ENCODE data around the gene TK1.

The TK1 gene

DNA sequence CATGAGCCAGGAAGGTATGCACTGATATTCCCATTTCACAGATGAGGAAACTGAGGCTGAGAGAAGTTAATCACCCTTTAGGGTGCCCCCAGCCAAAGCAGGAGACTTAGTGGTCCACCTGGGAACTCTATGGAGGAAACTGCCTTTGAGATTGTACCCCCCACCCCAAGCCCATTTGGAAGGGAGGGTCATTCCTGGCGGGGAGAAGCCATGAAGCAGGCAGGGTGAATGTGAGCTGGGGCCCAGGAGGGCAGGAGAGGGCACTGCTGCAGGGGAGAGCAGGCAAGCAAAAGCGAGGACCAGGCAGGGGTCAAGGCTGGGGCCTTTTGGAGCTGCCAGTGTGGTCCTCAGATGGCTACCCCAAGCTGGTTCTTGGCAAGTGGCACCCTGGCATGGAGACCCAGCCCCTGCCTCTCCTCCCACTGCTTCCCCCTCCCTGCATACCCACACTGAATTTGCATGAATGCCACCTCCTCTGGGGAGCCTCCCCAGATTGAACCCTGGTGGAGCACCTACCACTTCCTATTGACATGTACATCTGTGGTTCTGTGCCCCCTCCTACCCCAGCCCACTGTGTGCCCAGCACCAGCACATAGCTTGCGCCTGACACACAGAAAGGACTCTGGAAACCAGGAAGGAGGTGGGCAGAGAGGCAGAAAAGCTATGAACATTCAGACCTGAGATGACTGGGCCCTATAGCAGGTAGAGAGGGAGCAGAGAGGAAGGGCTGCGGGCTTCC is 57.3 kb downstream of the TK1 start:
- POLR2A ChIA-PET: interaction anchor here (1.4 to 1.7 kb wide), 2 partner anchors 11 to 13 kb away, joined by 4 to 5 read pairs; no protein-coding TSS in a partner anchor
- CTCF ChIA-PET: interaction anchor here (1.0 to 1.9 kb wide), 2 partner anchors 44 kb away, joined by 3 to 6 read pairs; no protein-coding TSS in a partner anchor
- no peak for DNase-seq (ENCODE audit: extremely low spot score)
- no peak for TF ChIP-seq NFRKB (IDR thresholded peaks at IDR 0.05)
- TF ChIP-seq TARDBP (IDR thresholded peaks at IDR 0.05): no peak

- CTCF ChIA-PET: interaction anchor here (0.7 to 1.9 kb wide), 5 partner anchors 8 to 77 kb away, joined by 3 to 6 read pairs (median 4); partner anchors contain the start of genes AFMID and TK1
- POLR2A ChIA-PET: interaction anchor here (0.6 to 3.3 kb wide), 4 partner anchors 10 to 58 kb away, joined by 3 to 18 read pairs (median 4); partner anchors contain the start of genes AFMID and TK1
- DNase-seq (ENCODE audit: extremely low spot score): peak; percentile 85
- TF ChIP-seq BHLHE40 (IDR thresholded peaks at IDR 0.05; ENCODE audit: borderline replicate concordance) (no peak), TARDBP (IDR thresholded peaks at IDR 0.05) (no peak), ZNF384 (IDR thresholded peaks at IDR 0.05) (no peak), FOXK2 (IDR thresholded peaks at IDR 0.05) (no peak), NFRKB (IDR thresholded peaks at IDR 0.05) (no peak), HDGF (IDR thresholded peaks at IDR 0.05; ENCODE audit: borderline replicate concordance) (no peak), FOXA1 (IDR thresholded peaks at IDR 0.05) (no peak), SUZ12 (IDR thresholded peaks at IDR 0.05) (no peak), ELF4 (IDR thresholded peaks at IDR 0.05) (no peak), SP1 (IDR thresholded peaks at IDR 0.05) (no peak), LEF1 (IDR thresholded peaks at IDR 0.05; ENCODE audit: borderline replicate concordance) (no peak), CTBP1 (IDR thresholded peaks at IDR 0.05; ENCODE audit: borderline replicate concordance) (no peak), FOXM1 (IDR thresholded peaks at IDR 0.05; ENCODE audit: borderline replicate concordance) (no peak)
- TF ChIP-seq, protein P1, sequence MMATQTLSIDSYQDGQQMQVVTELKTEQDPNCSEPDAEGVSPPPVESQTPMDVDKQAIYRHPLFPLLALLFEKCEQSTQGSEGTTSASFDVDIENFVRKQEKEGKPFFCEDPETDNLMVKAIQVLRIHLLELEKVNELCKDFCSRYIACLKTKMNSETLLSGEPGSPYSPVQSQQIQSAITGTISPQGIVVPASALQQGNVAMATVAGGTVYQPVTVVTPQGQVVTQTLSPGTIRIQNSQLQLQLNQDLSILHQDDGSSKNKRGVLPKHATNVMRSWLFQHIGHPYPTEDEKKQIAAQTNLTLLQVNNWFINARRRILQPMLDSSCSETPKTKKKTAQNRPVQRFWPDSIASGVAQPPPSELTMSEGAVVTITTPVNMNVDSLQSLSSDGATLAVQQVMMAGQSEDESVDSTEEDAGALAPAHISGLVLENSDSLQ (IDR thresholded peaks at IDR 0.05): no peak
Measured at GRCh38 chr17:78128551-78129350, 58.1 kb downstream of the TK1 start, which contains the start of gene TMC6. Gene TMC6 (minus strand): TSS chr17:78128755. CDS start chr17:78126832, 1,923 bp downstream.

- CTCF ChIA-PET: interaction anchor here (0.6 to 1.9 kb wide), 6 partner anchors 9 to 123 kb away, joined by 3 to 6 read pairs (median 4); partner anchors contain the start of genes AFMID and TK1
- DNase-seq (ENCODE audit: extremely low spot score): peak; percentile 31
- POLR2A ChIA-PET: interaction anchor here (0.6 to 3.3 kb wide), 4 partner anchors 9 to 58 kb away, joined by 3 to 18 read pairs (median 4); partner anchors contain the start of genes AFMID and TK1
- TF ChIP-seq L3MBTL2 (conservative IDR thresholded peaks at IDR 0.05) (no peak), CTBP1 (IDR thresholded peaks at IDR 0.05; ENCODE audit: borderline replicate concordance) (no peak), SUZ12 (IDR thresholded peaks at IDR 0.05) (no peak), ZNF384 (IDR thresholded peaks at IDR 0.05) (no peak), ARNT (IDR thresholded peaks at IDR 0.05) (no peak)
- TF ChIP-seq, protein P1 (IDR thresholded peaks at IDR 0.05): no peak
Measured at GRCh38 chr17:78127888-78128550, 58.8 kb downstream of the TK1 start.

DNA sequence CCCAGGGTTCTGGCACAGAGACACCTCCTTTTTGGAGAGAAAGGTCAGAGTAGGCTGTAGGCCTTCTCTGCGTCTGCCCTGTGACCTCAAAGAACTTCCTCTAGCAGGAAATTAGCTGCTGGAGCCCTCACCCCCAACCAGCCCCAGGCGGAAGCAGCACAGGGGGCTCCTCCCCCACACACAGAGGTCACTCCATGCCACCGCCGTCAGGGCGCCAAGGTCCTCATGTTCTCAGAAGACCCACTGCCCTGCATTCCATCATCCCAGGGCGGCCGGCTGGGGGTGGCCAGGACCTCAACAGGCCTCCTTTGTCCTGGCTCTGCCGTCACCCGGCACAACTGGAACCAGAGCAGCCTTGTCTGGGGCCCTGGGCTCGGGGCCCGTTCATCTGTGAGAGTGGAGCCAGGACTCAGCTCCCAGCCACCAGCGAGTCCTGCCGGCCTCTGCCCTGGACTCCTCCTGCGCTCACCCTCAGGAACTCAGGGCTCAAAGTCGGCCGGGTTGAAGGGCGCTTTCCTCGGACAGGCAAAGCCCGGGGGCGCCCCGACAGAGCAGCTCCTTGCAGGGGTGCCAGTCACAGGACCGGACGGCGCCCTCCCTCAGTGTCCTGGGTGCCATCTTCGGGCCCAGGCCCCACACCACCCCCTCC is 59.5 kb downstream of the TK1 start:
- ChIA-PET POLR2A (interaction anchor here (1.7 to 3.3 kb wide), 2 partner anchors 15 to 59 kb away, joined by 5 to 18 read pairs; partner anchors contain the start of genes AFMID and TK1), CTCF (interaction anchor here (0.6 to 1.8 kb wide), 4 partner anchors 9 to 123 kb away, joined by 3 to 5 read pairs (median 4); partner anchors contain the start of genes AFMID and TK1)
- no peak for TF ChIP-seq SUZ12 (IDR thresholded peaks at IDR 0.05)
- TF ChIP-seq FOXM1 (IDR thresholded peaks at IDR 0.05; ENCODE audit: borderline replicate concordance): no peak
- no peak for TF ChIP-seq ARNT (IDR thresholded peaks at IDR 0.05)
- no peak for TF ChIP-seq FOXA1 (IDR thresholded peaks at IDR 0.05)
- TF ChIP-seq CTBP1 (IDR thresholded peaks at IDR 0.05; ENCODE audit: borderline replicate concordance): no peak
- TF ChIP-seq BHLHE40 (IDR thresholded peaks at IDR 0.05; ENCODE audit: borderline replicate concordance): no peak
- no peak for TF ChIP-seq ELF4 (IDR thresholded peaks at IDR 0.05)
- TF ChIP-seq L3MBTL2 (conservative IDR thresholded peaks at IDR 0.05): no peak
- no peak for TF ChIP-seq SP1 (IDR thresholded peaks at IDR 0.05)
- no peak for TF ChIP-seq TARDBP (IDR thresholded peaks at IDR 0.05)
- TF ChIP-seq, protein P1 (IDR thresholded peaks at IDR 0.05): no peak
- TF ChIP-seq FOXK2 (IDR thresholded peaks at IDR 0.05): no peak
- TF ChIP-seq NFRKB (IDR thresholded peaks at IDR 0.05): no peak
- TF ChIP-seq ZNF384 (IDR thresholded peaks at IDR 0.05): no peak
- TF ChIP-seq LEF1 (IDR thresholded peaks at IDR 0.05; ENCODE audit: borderline replicate concordance): no peak
- no peak for TF ChIP-seq HDGF (IDR thresholded peaks at IDR 0.05; ENCODE audit: borderline replicate concordance)
- DNase-seq (ENCODE audit: extremely low spot score): no peak

GRCh38 chr17:78126895-78127238 is 60.0 kb downstream of the TK1 start:
- TF ChIP-seq BHLHE40 (IDR thresholded peaks at IDR 0.05; ENCODE audit: borderline replicate concordance) (no peak), FOXM1 (IDR thresholded peaks at IDR 0.05; ENCODE audit: borderline replicate concordance) (no peak), FOXA1 (IDR thresholded peaks at IDR 0.05) (no peak), LEF1 (IDR thresholded peaks at IDR 0.05; ENCODE audit: borderline replicate concordance) (no peak), ELF4 (IDR thresholded peaks at IDR 0.05) (no peak), L3MBTL2 (conservative IDR thresholded peaks at IDR 0.05) (no peak), FOXK2 (IDR thresholded peaks at IDR 0.05) (no peak), SP1 (IDR thresholded peaks at IDR 0.05) (no peak), CTBP1 (IDR thresholded peaks at IDR 0.05; ENCODE audit: borderline replicate concordance) (no peak), ARNT (IDR thresholded peaks at IDR 0.05) (no peak), ZNF384 (IDR thresholded peaks at IDR 0.05) (no peak)
- POLR2A ChIA-PET: interaction anchor here (3.3 kb wide), 1 partner anchor 60 kb away, joined by 18 read pairs; the partner anchor contains the start of genes AFMID and TK1
- CTCF ChIA-PET: no interaction called here
- DNase-seq (ENCODE audit: extremely low spot score): no peak
